Measurements from ENCODE around the gene MED27. TPM values are rescaled to one million over a fixed set of nuclear protein-coding genes. Genes with fewer than 3 reads are reported as not detected.

MED27 gene
- total and polyA plus RNA-seq, 2 of the 8 experiments (the other 6 are each of a cell fraction or from before 2014, with no cell fraction given), result 29.9 to 56.5 TPM

DNA sequence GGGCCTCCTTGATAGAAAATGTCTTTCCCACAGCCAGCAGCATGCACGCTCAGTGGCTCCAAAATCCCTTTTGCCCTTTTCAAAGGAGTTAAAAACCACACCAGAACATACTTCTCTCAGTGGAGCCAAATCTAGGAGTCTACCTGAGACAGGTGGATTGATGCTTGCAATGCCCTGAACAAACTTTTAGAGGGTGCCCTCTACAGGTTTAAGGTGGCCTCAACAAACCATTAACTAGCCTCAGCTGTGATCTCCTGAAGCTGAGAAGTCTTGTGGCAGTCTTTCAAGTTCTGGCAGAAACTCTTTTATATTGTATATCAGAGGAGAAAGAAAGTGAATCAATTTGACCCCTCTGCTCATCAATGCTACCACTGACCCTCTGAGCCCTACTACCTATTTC, 125.4 kb downstream of the MED27 start:
- WGBS, 2 experiments (ENCODE audit: extremely low coverage in 1 of 2, insufficient coverage in 1 of 2, insufficient read length in 1 of 2, insufficient replicate concordance in 2 of 2, low coverage in 1 of 2, low lambda C conversion rate in 2 of 2, missing lambda C conversion rate in 1 of 2), result 73% methylated on average over 1 of the region's 1 CpG; no CpG with 5 or more reads in 1 of the 2 experiments
- peak; percentile 82 for FAIRE-seq
- POLR2A ChIA-PET (ENCODE audit: partially characterized antibody), result no interaction called here

More for the DNA sequence above, 125.4 kb downstream of the MED27 start:
- H3K27me3 ChIP-seq (replicated peaks in 1 of 4; ENCODE audit: control insufficient read depth in 3 of 4, extremely low read depth in 1 of 4, insufficient read depth in 3 of 4, low read length in 3 of 4), result no peaks in the 10 kb centered on the region
- H3K23me2 ChIP-seq (ENCODE audit: low read depth, low read length), result no peaks in the 10 kb centered on the region
- no peak overlapping the region for H3K4me3 ChIP-seq (ENCODE audit: extremely low read depth in 1 of 4, insufficient read depth in 2 of 4, low read depth in 3 of 4, low read length in 4 of 4)
- CTCF ChIA-PET (ENCODE audit: partially characterized antibody), result interaction anchor here (0.7 to 2.8 kb wide), 33 partner anchors 9 to 281 kb away, joined by 3 to 18 read pairs (median 5); no protein-coding TSS in a partner anchor
- H2AK5ac ChIP-seq (ENCODE audit: low read depth, low read length), result no peak overlapping the region
- no peak overlapping the region for H3K27ac ChIP-seq (ENCODE audit: low read depth, low read length)
- peaks cover 1 to 6% of the 10 kb centered on the region in 2 experiments for H4K20me1 ChIP-seq (replicated peaks in 1 of 2; ENCODE audit: control insufficient read depth in 1 of 2, insufficient read depth in 2 of 2, low read length in 2 of 2)
- no peaks in the 10 kb centered on the region; a peak in 1 of 8 replicates for H3K36me3 ChIP-seq (ENCODE audit: control insufficient read depth in 2 of 4, insufficient read depth in 4 of 4, low read length in 3 of 4)
- H3K4me2 ChIP-seq (ENCODE audit: insufficient read depth in 1 of 2, low read depth in 2 of 2, low read length in 2 of 2), result no peak overlapping the region
- H2BK20ac ChIP-seq (ENCODE audit: low read length), result no peak overlapping the region
- H3K18ac ChIP-seq (ENCODE audit: extremely low read depth, low read length), result no peak overlapping the region; the same call in 1 of the 2 replicates
- H2BK15ac ChIP-seq (ENCODE audit: low read length), result no peak overlapping the region
- H2BK120ac ChIP-seq (replicated peaks; ENCODE audit: low read depth, low read length), result no peak overlapping the region
- no peaks in the 10 kb centered on the region; the same call in 1 of the 2 replicates for H3K79me1 ChIP-seq (ENCODE audit: low read depth, low read length)
- no peak overlapping the region for H2BK12ac ChIP-seq (ENCODE audit: low read depth, low read length)
- H3K4ac ChIP-seq (replicated peaks; ENCODE audit: insufficient read length, low read depth, low read length), result no peak overlapping the region
- no peak overlapping the region for H4K8ac ChIP-seq (ENCODE audit: extremely low read depth, insufficient read depth, low read length)
- H2AFZ ChIP-seq (ENCODE audit: low read length), result no peak overlapping the region
- no peak overlapping the region for H3K23ac ChIP-seq (ENCODE audit: insufficient read length)
- H3K9me3 ChIP-seq (ENCODE audit: insufficient read depth in 2 of 2, low read depth in 1 of 2, low read length in 1 of 2), result no peaks in the 10 kb centered on the region
- H3K79me2 ChIP-seq (ENCODE audit: control insufficient read depth in 1 of 2, insufficient read depth in 2 of 2, low read length in 2 of 2), result no peaks in the 10 kb centered on the region
- no peak overlapping the region for H4K91ac ChIP-seq (replicated peaks; ENCODE audit: insufficient read length, low read length)
- no peak for DNase-seq (ENCODE audit: low read depth in 1 of 2, low spot score in 2 of 2)
- peaks cover 0 to 5% (median 1%) of the 10 kb centered on the region in 4 experiments; a peak in 2 of 7 replicates for H3K4me1 ChIP-seq (replicated peaks in 1 of 4; ENCODE audit: control insufficient read depth in 3 of 4, insufficient read depth in 4 of 4, low read length in 3 of 4)
- H4K5ac ChIP-seq (ENCODE audit: insufficient read length, low read depth, low read length), result no peak overlapping the region
- no peak overlapping the region for H3K9ac ChIP-seq (replicated peaks in 1 of 4; ENCODE audit: extremely low read depth in 1 of 4, low read depth in 3 of 4, low read length in 3 of 4)
- TF ChIP-seq ZNF274 (IDR thresholded peaks at IDR 0.05; ENCODE audit: borderline replicate concordance, extremely low read depth, low read length) (no peak), POLR2AphosphoS5 (IDR thresholded peaks at IDR 0.05; ENCODE audit: low read depth, low read length) (no peak), KDM4A (IDR thresholded peaks at IDR 0.05; ENCODE audit: low read depth, low read length, severe bottlenecking) (no peak), FOSL1 (IDR thresholded peaks at IDR 0.05; ENCODE audit: insufficient read depth, low read depth, low read length) (no peak), TEAD4 (IDR thresholded peaks at IDR 0.05; ENCODE audit: low read depth, low read length) (no peak), RAD21 (IDR thresholded peaks at IDR 0.05 in 1 of 2, conservative IDR thresholded peaks at IDR 0.05 in 1 of 2; ENCODE audit: low read depth in 2 of 2, low read length in 2 of 2) (peak; percentile 70 to 81), BACH1 (IDR thresholded peaks at IDR 0.05; ENCODE audit: low read length) (no peak)
- TF ChIP-seq, protein P1, sequence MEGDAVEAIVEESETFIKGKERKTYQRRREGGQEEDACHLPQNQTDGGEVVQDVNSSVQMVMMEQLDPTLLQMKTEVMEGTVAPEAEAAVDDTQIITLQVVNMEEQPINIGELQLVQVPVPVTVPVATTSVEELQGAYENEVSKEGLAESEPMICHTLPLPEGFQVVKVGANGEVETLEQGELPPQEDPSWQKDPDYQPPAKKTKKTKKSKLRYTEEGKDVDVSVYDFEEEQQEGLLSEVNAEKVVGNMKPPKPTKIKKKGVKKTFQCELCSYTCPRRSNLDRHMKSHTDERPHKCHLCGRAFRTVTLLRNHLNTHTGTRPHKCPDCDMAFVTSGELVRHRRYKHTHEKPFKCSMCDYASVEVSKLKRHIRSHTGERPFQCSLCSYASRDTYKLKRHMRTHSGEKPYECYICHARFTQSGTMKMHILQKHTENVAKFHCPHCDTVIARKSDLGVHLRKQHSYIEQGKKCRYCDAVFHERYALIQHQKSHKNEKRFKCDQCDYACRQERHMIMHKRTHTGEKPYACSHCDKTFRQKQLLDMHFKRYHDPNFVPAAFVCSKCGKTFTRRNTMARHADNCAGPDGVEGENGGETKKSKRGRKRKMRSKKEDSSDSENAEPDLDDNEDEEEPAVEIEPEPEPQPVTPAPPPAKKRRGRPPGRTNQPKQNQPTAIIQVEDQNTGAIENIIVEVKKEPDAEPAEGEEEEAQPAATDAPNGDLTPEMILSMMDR (IDR thresholded peaks at IDR 0.05; ENCODE audit: control extremely low read depth in 1 of 3, insufficient read depth in 1 of 3, low read depth in 1 of 3, low read length in 3 of 3), result peak in 2 of 3 experiments; percentile 72; a peak in 3 of 4 replicates
- TF ChIP-seq, protein P2, sequence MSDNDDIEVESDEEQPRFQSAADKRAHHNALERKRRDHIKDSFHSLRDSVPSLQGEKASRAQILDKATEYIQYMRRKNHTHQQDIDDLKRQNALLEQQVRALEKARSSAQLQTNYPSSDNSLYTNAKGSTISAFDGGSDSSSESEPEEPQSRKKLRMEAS (IDR thresholded peaks at IDR 0.05), result no peak
- no peak overlapping the region for H2BK5ac ChIP-seq (ENCODE audit: low read depth, low read length)
- H3K14ac ChIP-seq (ENCODE audit: insufficient read length), result no peak overlapping the region
- no peak overlapping the region for H3K56ac ChIP-seq (replicated peaks; ENCODE audit: insufficient read length, low read depth, low read length)
